H1 (cell line): ENCODE measurements around the gene ATOH8. TPM values are rescaled to one million over a fixed set of nuclear protein-coding genes. Genes with fewer than 3 reads are reported as not detected.

Source experiments
- CTCF ChIA-PET: fragments of 300-600 bp; sonication (Branson Sonifier 250); formaldehyde crosslinking; loops from one replicate; lab custom pipeline; 2021; ENCODE audit not compliant: partially characterized antibody; lab: Charles Lee
- POLR2A ChIA-PET: fragments of 300-600 bp; sonication (Branson Sonifier 250); formaldehyde crosslinking; loops from one replicate; lab custom pipeline; 2021; ENCODE audit warnings: inconsistent platforms; ENCODE audit not compliant: partially characterized antibody; lab: Charles Lee
- DNase-seq, 2 experiments: peaks; one replicate each; pipeline versions ENCODE4 v3.0.0 to v3.0.0-alpha.2; 2010 to 2022; ENCODE audit warnings: low spot score in 2 of 2, low read depth in 1 of 2, mixed read lengths in 1 of 2
- FAIRE-seq: peaks from 2 replicates; lab custom pipeline; 2011; peaks lifted over from hg19 to GRCh38; lab: Jason Lieb, UNC
- H2AFZ ChIP-seq: 2 replicates; pipeline ENCODE4 v1.8.1; 2012; ENCODE audit warnings: low read length, inconsistent platforms
- H2AK5ac ChIP-seq: 2 replicates; pipeline ENCODE4 v1.6.1; 2013; ENCODE audit warnings: low read depth, low read length
- H2BK120ac ChIP-seq: replicated peaks from 2 replicates; pipeline ENCODE3; 2013; ENCODE audit warnings: low read depth, low read length, inconsistent platforms
- H2BK12ac ChIP-seq: 2 replicates; pipeline ENCODE4 v1.6.1; 2013; ENCODE audit warnings: low read depth, low read length
- H2BK15ac ChIP-seq: 2 replicates; pipeline ENCODE4 v1.6.1; 2013; ENCODE audit warnings: low read length
- H2BK20ac ChIP-seq: 2 replicates; pipeline ENCODE4 v1.6.1; 2013; ENCODE audit warnings: low read length
- H2BK5ac ChIP-seq: 2 replicates; pipeline ENCODE4 v1.6.1; 2013; ENCODE audit warnings: low read depth, low read length
- H3K14ac ChIP-seq: 2 replicates; pipeline ENCODE4 v1.6.1; 2013; ENCODE audit warnings: inconsistent platforms; ENCODE audit not compliant: insufficient read length
- H3K18ac ChIP-seq: 2 replicates; pipeline ENCODE4 v1.6.1; 2013; ENCODE audit warnings: low read length; ENCODE audit errors: extremely low read depth
- H3K23ac ChIP-seq: 2 replicates; pipeline ENCODE4 v1.6.1; 2013; ENCODE audit warnings: inconsistent platforms; ENCODE audit not compliant: insufficient read length
- H3K23me2 ChIP-seq: 2 replicates; pipeline ENCODE4 v1.6.1; 2013; ENCODE audit warnings: low read depth, low read length
- H3K27ac ChIP-seq: 2 replicates; pipeline ENCODE4 v1.6.1; 2011; ENCODE audit warnings: low read depth, low read length, inconsistent platforms
- H3K27me3 ChIP-seq, 4 experiments: replicated peaks in 1 of 4; 1 replicate in 1 of 4; 2 replicates in 3 of 4; pipeline versions ENCODE4 v1.6.1 to v1.8.1; 2011 to 2013; ENCODE audit warnings: low read length in 3 of 4, mild to moderate bottlenecking in 3 of 4, inconsistent platforms in 2 of 4, mixed read lengths in 2 of 4, moderate library complexity in 1 of 4; ENCODE audit not compliant: control insufficient read depth in 3 of 4, insufficient read depth in 3 of 4; ENCODE audit errors: extremely low read depth in 1 of 4
- H3K36me3 ChIP-seq, 4 experiments: 2 replicates each; pipeline versions ENCODE4 v1.6.1 to v1.8.1; 2011 to 2013; ENCODE audit warnings: mild to moderate bottlenecking in 4 of 4, low read length in 3 of 4, moderate library complexity in 2 of 4, control low read depth in 1 of 4, inconsistent platforms in 1 of 4; ENCODE audit not compliant: insufficient read depth in 4 of 4, control insufficient read depth in 2 of 4
- H3K4ac ChIP-seq: replicated peaks from 2 replicates; pipeline ENCODE3; 2013; ENCODE audit warnings: low read length, low read depth, mixed read lengths, inconsistent platforms; ENCODE audit not compliant: insufficient read length
- H3K4me1 ChIP-seq, 4 experiments: replicated peaks in 1 of 4; 1 replicate in 1 of 4; 2 replicates in 3 of 4; pipeline versions ENCODE4 v1.6.1 to v1.8.1; 2011 to 2013; ENCODE audit warnings: low read length in 3 of 4, inconsistent platforms in 2 of 4, mixed read lengths in 1 of 4; ENCODE audit not compliant: insufficient read depth in 4 of 4, control insufficient read depth in 3 of 4
- H3K4me2 ChIP-seq, 2 experiments: 2 replicates each; pipeline versions ENCODE4 v1.6.1 to v1.8.1; 2011 to 2013; ENCODE audit warnings: low read depth in 2 of 2, low read length in 2 of 2, control low read depth in 1 of 2, inconsistent platforms in 1 of 2, mild to moderate bottlenecking in 1 of 2; ENCODE audit not compliant: insufficient read depth in 1 of 2
- H3K4me3 ChIP-seq, 4 experiments: fragments of 200-600, 300-600 bp in 1 of 4; sonication (generic), shearing (Covaris generic), sonication (Bioruptor Twin) in 1 of 4; 2 replicates each; pipeline versions ENCODE4 v1.5.1 to v1.8.1; 2011 to 2016; ENCODE audit warnings: low read length in 4 of 4, low read depth in 3 of 4, control low read depth in 2 of 4, inconsistent platforms in 2 of 4, mild to moderate bottlenecking in 2 of 4, mixed read lengths in 1 of 4, moderate library complexity in 1 of 4; ENCODE audit not compliant: insufficient read depth in 2 of 4; ENCODE audit errors: extremely low read depth in 1 of 4
- H3K56ac ChIP-seq: replicated peaks from 2 replicates; pipeline ENCODE3; 2013; ENCODE audit warnings: low read depth, mild to moderate bottlenecking, mixed read lengths, low read length, inconsistent platforms; ENCODE audit not compliant: insufficient read length
- H3K79me1 ChIP-seq: 2 replicates; pipeline ENCODE4 v1.6.1; 2013; ENCODE audit warnings: low read depth, low read length, control low read depth
- H3K79me2 ChIP-seq, 2 experiments: 2 replicates each; pipeline versions ENCODE4 v1.6.1 to v1.8.1; 2012 to 2013; ENCODE audit warnings: low read length in 2 of 2, mild to moderate bottlenecking in 2 of 2, inconsistent platforms in 1 of 2; ENCODE audit not compliant: insufficient read depth in 2 of 2, control insufficient read depth in 1 of 2
- H3K9ac ChIP-seq, 4 experiments: replicated peaks in 1 of 4; 1 replicate in 1 of 4; 2 replicates in 3 of 4; pipeline versions ENCODE4 v1.6.1 to v1.8.1; 2011 to 2013; ENCODE audit warnings: low read depth in 3 of 4, low read length in 3 of 4, control low read depth in 2 of 4, mild to moderate bottlenecking in 2 of 4, moderate library complexity in 2 of 4, inconsistent platforms in 1 of 4; ENCODE audit errors: extremely low read depth in 1 of 4
- H3K9me3 ChIP-seq, 2 experiments: 2 replicates each; pipeline versions ENCODE4 v1.6.1 to v1.8.1; 2012 to 2013; ENCODE audit warnings: mild to moderate bottlenecking in 2 of 2, moderate library complexity in 2 of 2, control low read depth in 1 of 2, inconsistent platforms in 1 of 2, low read depth in 1 of 2, low read length in 1 of 2, mixed read lengths in 1 of 2; ENCODE audit not compliant: insufficient read depth in 2 of 2
- H4K20me1 ChIP-seq, 2 experiments: replicated peaks in 1 of 2; 2 replicates each; pipeline versions ENCODE3 to v1.8.1; 2011 to 2013; ENCODE audit warnings: inconsistent platforms in 2 of 2, low read length in 2 of 2, mild to moderate bottlenecking in 1 of 2; ENCODE audit not compliant: insufficient read depth in 2 of 2, control insufficient read depth in 1 of 2
- H4K5ac ChIP-seq: 2 replicates; pipeline ENCODE4 v1.6.1; 2013; ENCODE audit warnings: low read length, low read depth, mixed read lengths, inconsistent platforms; ENCODE audit not compliant: insufficient read length
- H4K8ac ChIP-seq: 2 replicates; pipeline ENCODE4 v1.8.0; 2013; ENCODE audit warnings: mild to moderate bottlenecking, moderate library complexity, low read length, inconsistent platforms; ENCODE audit not compliant: insufficient read depth; ENCODE audit errors: extremely low read depth
- H4K91ac ChIP-seq: replicated peaks from 2 replicates; pipeline ENCODE3; 2013; ENCODE audit warnings: low read length, mixed read lengths, inconsistent platforms; ENCODE audit not compliant: insufficient read length
- ASH2L ChIP-seq: fragments of 200-600, 300-600 bp; sonication (generic); IDR thresholded peaks from one replicate; pipeline ENCODE4 v1.7.1; 2017; ENCODE audit warnings: low read length
- FOSL1 ChIP-seq: IDR thresholded peaks from 2 replicates; pipeline ENCODE4 v1.6.1; 2011; ENCODE audit warnings: mild to moderate bottlenecking, low read depth, low read length, moderate library complexity; ENCODE audit not compliant: insufficient read depth
- NRF1 ChIP-seq: IDR thresholded peaks from 2 replicates; pipeline ENCODE4 v1.6.1; 2011; ENCODE audit warnings: mild to moderate bottlenecking, low read depth, low read length, improper control_type of control experiment
- SIX5 ChIP-seq: IDR thresholded peaks from 2 replicates; pipeline ENCODE4 v1.6.1; 2011; ENCODE audit warnings: mild to moderate bottlenecking, low read depth, low read length
- SP2 ChIP-seq: IDR thresholded peaks from 2 replicates; pipeline ENCODE4 v1.6.1; 2012; ENCODE audit warnings: mild to moderate bottlenecking, low read length, inconsistent platforms
- TAF1 ChIP-seq: IDR thresholded peaks from 2 replicates; pipeline ENCODE4 v1.6.1; 2011; ENCODE audit warnings: mild to moderate bottlenecking, low read depth, low read length
- TAF7 ChIP-seq: optimal IDR thresholded peaks from 2 replicates; pipeline ENCODE3; 2011; ENCODE audit warnings: low read depth, mild to moderate bottlenecking, inconsistent platforms, low read length, moderate library complexity, borderline replicate concordance
- WGBS, 2 experiments: shearing (Covaris generic) in 1 of 2; methylation state at CpG; one replicate each; pipeline versions ENCODE4 v1.1.6 to v1.1.7; 2013 to 2015; ENCODE audit warnings: low lambda C conversion rate in 2 of 2, mixed read lengths in 2 of 2, inconsistent platforms in 1 of 2, low coverage in 1 of 2, missing lambda C conversion rate in 1 of 2; ENCODE audit not compliant: insufficient replicate concordance in 2 of 2, insufficient coverage in 1 of 2, insufficient read length in 1 of 2; ENCODE audit errors: extremely low coverage in 1 of 2, missing lambda C conversion rate in 1 of 2; 5-methylcytosine and 5-hydroxymethylcytosine counted together
- polyA plus RNA-seq, 7 experiments: library from polyadenylated mRNA; depleted of rRNA in 3 of 7; stranded (reverse) in 5 of 7; unstranded in 2 of 7; fragments of >200 nt in 5 of 7; fragments of 200-250 nt in 2 of 7; gene quantifications; 1 replicate in 5 of 7; 2 replicates in 1 of 7; 4 replicates in 1 of 7; pipeline versions ENCODE4 v1.2.1 to v1.2.3, GENCODE V29; 2011 to 2013; ENCODE audit warnings: missing spikeins in 2 of 7, mixed read lengths in 2 of 7
- total RNA-seq: library from RNA; stranded (reverse); fragmentation: NEBNext Ultra II Directional; extraction: Animal tissue kit (Norgen Biotek cat#: 25700); gene quantifications from 2 replicates; pipeline ENCODE4 v1.2.1, GENCODE V29; 2021

The ATOH8 gene
- total and polyA plus RNA-seq, 2 of the 8 experiments (the other 6 are each of a cell fraction or from before 2014, with no cell fraction given) = 0.50 to 0.53 TPM

GRCh38 chr2:85797263-85797660 is 43.5 kb downstream of the ATOH8 start:
- no peak overlapping the region for H2AK5ac ChIP-seq
- no peak overlapping the region for H3K18ac ChIP-seq
- H4K91ac ChIP-seq = no peak overlapping the region
- H3K4me3 ChIP-seq = no peak overlapping the region
- ChIA-PET CTCF (interaction anchor here (0.6 to 4.7 kb wide), 22 partner anchors 14 to 90 kb away, joined by 3 to 58 read pairs (median 4); partner anchors contain the start of gene ATOH8), POLR2A (no interaction called here)
- DNase-seq = no peak
- no peaks in the 10 kb centered on the region for H3K79me1 ChIP-seq
- no peak overlapping the region for H2BK120ac ChIP-seq
- H3K27me3 ChIP-seq = no peaks in the 10 kb centered on the region; a peak in 2 of 7 replicates
- no peaks in the 10 kb centered on the region for H3K36me3 ChIP-seq
- no peak overlapping the region for H2BK5ac ChIP-seq
- WGBS, 2 experiments = 86% methylated on average over 13 of the region's 13 CpGs; no CpG with 5 or more reads in 1 of the 2 experiments
- H4K5ac ChIP-seq = no peak overlapping the region
- no peak overlapping the region for H3K14ac ChIP-seq
- no peak overlapping the region for H2AFZ ChIP-seq
- no peak overlapping the region for H3K27ac ChIP-seq
- H3K56ac ChIP-seq = no peak overlapping the region
- H2BK15ac ChIP-seq = no peak overlapping the region
- H3K23ac ChIP-seq = no peak overlapping the region
- no peaks in the 10 kb centered on the region for H4K20me1 ChIP-seq
- no peak overlapping the region for H3K4ac ChIP-seq
- no peak overlapping the region for H3K9ac ChIP-seq
- peak overlapping the region; percentile 50; the same call in 1 of the 2 replicates for H2BK12ac ChIP-seq
- no peak overlapping the region for H2BK20ac ChIP-seq
- no peak overlapping the region for H4K8ac ChIP-seq
- FAIRE-seq = no peak
- H3K4me1 ChIP-seq = no peaks in the 10 kb centered on the region; a peak in 1 of 7 replicates
- TF ChIP-seq TAF7 (no peak), FOSL1 (no peak), NRF1 (no peak), TAF1 (no peak), SIX5 (no peak), SP2 (no peak), ASH2L (no peak)
- H3K9me3 ChIP-seq = no peaks in the 10 kb centered on the region
- H3K79me2 ChIP-seq = no peaks in the 10 kb centered on the region
- no peak overlapping the region for H3K4me2 ChIP-seq
- H3K23me2 ChIP-seq = no peaks in the 10 kb centered on the region
